GM13977 (cell line): ENCODE results near the gene TMEM38A.
A peak's percentile ranks its signal among the peaks of the same experiment; 100 is the strongest.

ENCODE experiments used
- DNase-seq: peaks from one replicate; pipeline ENCODE4 v3.0.0; 2012; ENCODE audit warnings: low spot score
- CTCF ChIP-seq: IDR thresholded peaks from 2 replicates; pipeline ENCODE4 v1.5.1; 2012; ENCODE audit warnings: mild to moderate bottlenecking, control low read depth; ENCODE audit not compliant: insufficient read depth; ENCODE audit errors: extremely low read depth, missing control alignments
- in situ Hi-C: fragments of 300-500 bp; cut with MboI; formaldehyde crosslinking; loops from one replicate; pipeline ENCODE4 v1.12.0; 2022; ENCODE audit warnings: low sequenced_read_pairs, low pct_unique_long_range_greater_than_20kb, mixed read lengths, inconsistent platforms; ENCODE audit not compliant: unreplicated experiment

Gene TMEM38A

GRCh38 chr19:16620018-16620417, 40.9 kb upstream of the TMEM38A start:
- DNase-seq, result no peak
- TF ChIP-seq CTCF, result no peak
- in situ Hi-C loops, result no loop called here

- in situ Hi-C loops, result no loop called here
- no peak for DNase-seq
- TF ChIP-seq CTCF, result no peak
Observed at GRCh38 chr19:16620584-16620983, 40.4 kb upstream of the TMEM38A start.

- in situ Hi-C loops, result no loop called here
- DNase-seq, result no peak
- TF ChIP-seq CTCF, result no peak
Observed at GRCh38 chr19:16621165-16621800, 39.7 kb upstream of the TMEM38A start.

- in situ Hi-C loops, result no loop called here
- no peak for TF ChIP-seq CTCF
- no peak for DNase-seq
Observed at GRCh38 chr19:16623066-16623465, 37.9 kb upstream of the TMEM38A start.

GRCh38 chr19:16623576-16623975, 37.4 kb upstream of the TMEM38A start:
- TF ChIP-seq CTCF, result no peak
- in situ Hi-C loops, result no loop called here
- peak; percentile 36 for DNase-seq

- no peak for TF ChIP-seq CTCF
- in situ Hi-C loops, result no loop called here
Observed at GRCh38 chr19:16624236-16624635, 36.7 kb upstream of the TMEM38A start.

More at GRCh38 chr19:16624236-16624635, 36.7 kb upstream of the TMEM38A start:
- no peak for DNase-seq
